BE2C (cell line): ENCODE data around the gene CEP164.

Source experiments
- DNase-seq: peaks from one replicate; pipeline ENCODE4 v3.0.0-alpha.2; 2020
- H3K27me3 ChIP-seq: fragments of 250-450 bp; sonication (Bioruptor Pico); 2 replicates; pipeline ENCODE4 v1.5.1; 2020; ENCODE audit warnings: mild to moderate bottlenecking
- H3K36me3 ChIP-seq: fragments of 250-450 bp; sonication (Bioruptor Pico); 2 replicates; pipeline ENCODE4 v1.5.1; 2020; ENCODE audit warnings: mild to moderate bottlenecking
- H3K4me1 ChIP-seq: fragments of 250-450 bp; sonication (Bioruptor Pico); 2 replicates; pipeline ENCODE4 v1.5.1; 2020
- H3K4me3 ChIP-seq: 2 replicates; pipeline ENCODE4 v1.5.1; 2011; ENCODE audit warnings: low read depth, low read length
- H3K9me3 ChIP-seq: fragments of 250-450 bp; sonication (Bioruptor Pico); 2 replicates; pipeline ENCODE4 v1.5.1; 2020
- TF ChIP-seq, protein P1 (sequence below): IDR thresholded peaks from 2 replicates; pipeline ENCODE4 v1.5.1; 2012; ENCODE audit warnings: mild to moderate bottlenecking, low read depth, low read length

CEP164 gene

DNA sequence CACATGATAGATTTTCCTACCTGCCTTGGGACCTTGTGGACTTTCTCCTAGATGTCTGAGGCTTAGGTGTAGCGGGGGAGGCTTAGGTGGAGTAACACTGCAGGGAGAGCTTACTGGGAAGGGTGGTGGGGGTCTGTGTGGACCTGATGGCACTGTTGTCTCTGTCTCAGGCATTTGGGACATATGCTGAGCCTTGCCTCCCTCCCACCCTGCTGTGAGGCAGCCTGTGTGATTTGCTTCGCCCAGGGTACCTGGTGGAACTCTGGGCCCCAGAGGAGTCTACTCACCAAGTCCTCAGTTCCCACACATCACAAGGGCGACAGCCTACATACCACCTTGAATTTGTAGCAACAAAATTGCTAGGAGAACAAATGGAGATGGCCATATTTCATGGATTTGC is 80.7 kb downstream of the CEP164 start:
- peaks cover 36% of the 10 kb centered on the region for H3K36me3 ChIP-seq
- H3K4me1 ChIP-seq = no peaks in the 10 kb centered on the region
- no peak overlapping the region for H3K4me3 ChIP-seq
- TF ChIP-seq, protein P1, sequence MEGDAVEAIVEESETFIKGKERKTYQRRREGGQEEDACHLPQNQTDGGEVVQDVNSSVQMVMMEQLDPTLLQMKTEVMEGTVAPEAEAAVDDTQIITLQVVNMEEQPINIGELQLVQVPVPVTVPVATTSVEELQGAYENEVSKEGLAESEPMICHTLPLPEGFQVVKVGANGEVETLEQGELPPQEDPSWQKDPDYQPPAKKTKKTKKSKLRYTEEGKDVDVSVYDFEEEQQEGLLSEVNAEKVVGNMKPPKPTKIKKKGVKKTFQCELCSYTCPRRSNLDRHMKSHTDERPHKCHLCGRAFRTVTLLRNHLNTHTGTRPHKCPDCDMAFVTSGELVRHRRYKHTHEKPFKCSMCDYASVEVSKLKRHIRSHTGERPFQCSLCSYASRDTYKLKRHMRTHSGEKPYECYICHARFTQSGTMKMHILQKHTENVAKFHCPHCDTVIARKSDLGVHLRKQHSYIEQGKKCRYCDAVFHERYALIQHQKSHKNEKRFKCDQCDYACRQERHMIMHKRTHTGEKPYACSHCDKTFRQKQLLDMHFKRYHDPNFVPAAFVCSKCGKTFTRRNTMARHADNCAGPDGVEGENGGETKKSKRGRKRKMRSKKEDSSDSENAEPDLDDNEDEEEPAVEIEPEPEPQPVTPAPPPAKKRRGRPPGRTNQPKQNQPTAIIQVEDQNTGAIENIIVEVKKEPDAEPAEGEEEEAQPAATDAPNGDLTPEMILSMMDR = no peak
- no peaks in the 10 kb centered on the region for H3K27me3 ChIP-seq
- DNase-seq = no peak
- H3K9me3 ChIP-seq = no peaks in the 10 kb centered on the region; the same call in 1 of the 2 replicates

DNA sequence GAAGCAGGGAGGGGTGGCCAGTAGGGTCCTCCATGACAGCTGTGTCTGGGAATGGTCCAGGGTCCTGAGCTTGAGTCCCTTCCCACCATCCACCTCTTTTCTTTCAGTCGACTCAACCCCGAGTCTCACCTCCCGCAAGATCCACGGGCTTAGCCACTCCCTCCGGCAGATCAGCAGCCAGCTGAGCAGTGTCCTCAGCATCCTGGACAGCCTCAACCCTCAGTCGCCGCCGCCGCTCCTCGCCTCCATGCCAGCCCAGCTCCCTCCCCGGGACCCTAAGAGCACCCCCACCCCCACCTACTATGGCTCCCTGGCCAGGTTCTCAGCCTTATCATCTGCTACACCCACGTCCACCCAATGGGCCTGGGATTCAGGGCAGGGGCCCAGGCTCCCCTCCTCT is 81.9 kb downstream of the CEP164 start:
- H3K36me3 ChIP-seq = peaks cover 35% of the 10 kb centered on the region
- TF ChIP-seq, protein P1 = no peak
- no peaks in the 10 kb centered on the region for H3K4me1 ChIP-seq
- H3K4me3 ChIP-seq = no peak overlapping the region
- H3K27me3 ChIP-seq = no peaks in the 10 kb centered on the region
- no peak for DNase-seq
- no peaks in the 10 kb centered on the region; the same call in 1 of the 2 replicates for H3K9me3 ChIP-seq

DNA sequence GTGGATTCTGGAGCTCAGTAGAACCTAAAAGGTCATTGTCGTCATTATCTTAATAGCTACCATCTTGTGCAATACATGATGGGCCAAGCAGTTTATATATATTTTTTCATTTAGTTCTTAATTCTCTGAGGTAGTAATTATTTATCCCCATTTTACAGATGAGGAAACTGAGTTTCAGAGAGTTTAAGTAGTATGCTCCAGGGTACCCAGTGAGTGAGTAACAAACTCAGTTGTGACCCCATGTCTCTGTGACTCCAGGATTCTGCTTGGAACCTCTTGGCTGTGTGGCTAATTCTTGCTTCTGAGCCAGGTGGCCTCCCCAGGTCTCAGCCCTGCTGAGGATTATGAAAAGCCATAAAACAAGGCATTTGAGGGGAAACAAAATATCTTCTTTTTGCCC is 82.6 kb downstream of the CEP164 start:
- TF ChIP-seq, protein P1 = no peak
- H3K4me1 ChIP-seq = no peaks in the 10 kb centered on the region
- H3K36me3 ChIP-seq = peaks cover 28% of the 10 kb centered on the region
- no peaks in the 10 kb centered on the region for H3K27me3 ChIP-seq
- H3K4me3 ChIP-seq = no peak overlapping the region
- no peak for DNase-seq
- no peaks in the 10 kb centered on the region; the same call in 1 of the 2 replicates for H3K9me3 ChIP-seq

DNA sequence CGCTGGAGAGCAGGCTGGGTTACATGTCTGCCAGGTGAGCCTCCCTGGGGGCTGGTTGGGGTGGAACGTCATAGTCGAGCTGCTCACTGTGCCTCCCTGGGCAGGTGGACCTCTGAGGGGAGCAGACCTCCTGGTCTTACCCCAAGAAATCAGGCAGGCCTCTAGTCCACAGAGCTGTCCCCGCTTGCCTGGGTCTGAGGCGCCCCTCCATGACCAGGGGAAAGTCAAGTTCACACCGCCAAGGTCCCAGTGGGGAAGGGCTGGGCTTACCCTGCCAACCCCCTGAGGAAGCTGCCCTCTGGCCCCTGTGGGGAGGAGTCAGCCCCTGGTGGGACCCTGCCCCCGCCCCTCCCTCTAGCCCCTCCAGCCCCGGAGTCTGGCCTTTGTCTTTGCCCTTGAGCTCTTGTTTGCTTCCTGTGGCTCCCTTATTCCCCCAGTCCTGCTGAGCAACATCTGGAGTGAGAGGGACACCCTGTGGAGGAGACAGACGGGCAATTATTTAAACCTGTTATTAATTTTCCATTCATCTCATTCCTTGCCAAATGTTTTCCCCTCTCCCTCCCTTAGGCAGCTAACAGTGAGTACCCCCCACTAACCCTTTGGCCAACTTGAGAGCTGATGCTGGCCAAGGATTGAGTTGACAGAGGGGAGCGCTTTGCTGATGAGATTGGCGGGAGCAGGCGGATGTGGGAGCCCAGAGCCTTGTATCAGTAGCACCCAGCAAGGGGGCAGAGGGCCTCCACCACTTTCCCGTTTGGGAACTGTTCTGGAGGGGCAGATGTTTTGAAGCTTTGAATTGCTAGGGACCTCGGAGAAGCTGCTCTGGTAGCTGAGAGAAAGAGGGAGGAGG is 83.4 kb downstream of the CEP164 start:
- no peak overlapping the region for H3K4me3 ChIP-seq
- no peak for DNase-seq
- peaks cover 23% of the 10 kb centered on the region for H3K36me3 ChIP-seq
- H3K4me1 ChIP-seq = no peaks in the 10 kb centered on the region
- no peaks in the 10 kb centered on the region for H3K9me3 ChIP-seq
- TF ChIP-seq, protein P1 = no peak
- H3K27me3 ChIP-seq = no peaks in the 10 kb centered on the region

DNA sequence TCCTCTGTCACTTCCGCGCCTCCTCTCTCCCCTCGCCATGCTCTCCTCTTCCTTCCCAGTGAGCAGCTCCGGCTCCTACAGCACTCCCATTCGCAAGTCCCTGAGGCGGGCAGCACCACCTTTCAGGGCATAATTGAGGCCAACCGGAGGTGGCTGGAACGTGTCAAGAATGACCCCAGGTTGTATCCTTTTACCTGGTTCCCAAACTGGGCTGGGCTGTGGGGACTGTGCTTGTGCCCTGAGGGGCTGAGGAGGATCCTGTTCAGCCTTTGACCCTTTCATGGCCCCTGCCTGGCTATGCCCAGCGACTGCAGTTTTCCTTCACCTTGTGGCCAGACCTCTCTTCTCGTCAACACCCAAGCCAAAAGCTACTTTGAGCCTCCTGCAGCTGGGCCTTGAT is 84.1 kb downstream of the CEP164 start:
- Histone ChIP-seq H3K4me3 (no peak overlapping the region), H3K4me1 (no peaks in the 10 kb centered on the region), H3K9me3 (no peaks in the 10 kb centered on the region), H3K27me3 (no peaks in the 10 kb centered on the region), H3K36me3 (peaks cover 17% of the 10 kb centered on the region)
- DNase-seq = no peak
- TF ChIP-seq, protein P1 = no peak

DNA sequence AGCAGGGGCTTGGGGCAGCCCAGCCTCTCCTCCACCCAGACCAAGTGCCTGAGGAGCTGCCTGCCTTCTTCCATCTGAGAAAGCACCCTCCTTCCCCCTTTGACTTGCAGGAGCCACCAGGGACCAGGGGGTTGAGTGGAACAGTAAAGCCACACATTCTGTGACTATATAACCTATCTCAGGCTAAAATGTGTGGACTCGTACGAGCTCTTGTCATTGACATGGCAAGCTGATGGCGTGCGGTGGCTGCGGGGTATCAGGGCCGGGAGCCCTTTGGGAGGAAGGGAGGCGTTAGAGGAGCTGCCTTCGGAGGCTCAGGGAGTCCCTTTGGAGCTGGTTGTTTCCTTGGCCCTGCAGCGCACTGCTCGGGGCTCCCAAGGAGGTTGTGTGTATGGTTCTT is 84.5 kb downstream of the CEP164 start:
- Histone ChIP-seq H3K27me3 (no peaks in the 10 kb centered on the region), H3K36me3 (peaks cover 17% of the 10 kb centered on the region), H3K9me3 (no peaks in the 10 kb centered on the region), H3K4me3 (no peak overlapping the region), H3K4me1 (no peaks in the 10 kb centered on the region)
- TF ChIP-seq, protein P1 = no peak
- no peak for DNase-seq
